HG03196 (cell line): ENCODE measurements around the gene TEX2.

Experiments used
- ATAC-seq: cut with Tn5 transposase; IDR thresholded peaks from one replicate; pipeline ENCODE4 v1.9.1; 2021; ENCODE audit not compliant: unreplicated experiment

The TEX2 gene

GRCh38 chr17:64263000-64263766 lies at the start of gene TEX2:
Gene TEX2, minus strand, starts transcription at chr17:64263260. Its CDS starts 49,043 bp downstream, at chr17:64214217.
- ATAC-seq = peak; percentile 82

- ATAC-seq = no peak
These were observed 46.6 kb upstream of the TEX2 start for GRCh38 chr17:64309710-64310109.

GRCh38 chr17:64309021-64309420 lies 46.0 kb upstream of the TEX2 start:
- ATAC-seq = no peak

- ATAC-seq = no peak
These were observed 43.9 kb upstream of the TEX2 start for GRCh38 chr17:64306850-64307463.

- ATAC-seq = no peak
These were observed 41.5 kb upstream of the TEX2 start for GRCh38 chr17:64304551-64304950.

GRCh38 chr17:64300699-64300965 lies 37.6 kb upstream of the TEX2 start:
- no peak for ATAC-seq

- ATAC-seq = no peak
These were observed 34.5 kb upstream of the TEX2 start for GRCh38 chr17:64297467-64298088.

GRCh38 chr17:64296246-64296645 lies 33.2 kb upstream of the TEX2 start:
- ATAC-seq = no peak

- ATAC-seq = no peak
These were observed 32.1 kb upstream of the TEX2 start for GRCh38 chr17:64295146-64295545.

GRCh38 chr17:64291268-64291851 lies 28.3 kb upstream of the TEX2 start:
- no peak for ATAC-seq

GRCh38 chr17:64289741-64290141 lies 26.7 kb upstream of the TEX2 start:
- ATAC-seq = no peak

GRCh38 chr17:64282753-64283080 lies 19.7 kb upstream of the TEX2 start:
- ATAC-seq = no peak

- ATAC-seq = no peak
These were observed 19.1 kb upstream of the TEX2 start for GRCh38 chr17:64281962-64282752.

- no peak for ATAC-seq
These were observed 15.6 kb upstream of the TEX2 start for GRCh38 chr17:64278614-64279013.

GRCh38 chr17:64277831-64278562 lies 14.9 kb upstream of the TEX2 start:
- ATAC-seq = no peak

GRCh38 chr17:64276961-64277505 lies 14.0 kb upstream of the TEX2 start:
- no peak for ATAC-seq

- no peak for ATAC-seq
These were observed 12.0 kb upstream of the TEX2 start for GRCh38 chr17:64275016-64275415.

GRCh38 chr17:64273006-64273405 lies 9.9 kb upstream of the TEX2 start:
- no peak for ATAC-seq

GRCh38 chr17:64270885-64271284 lies 7.8 kb upstream of the TEX2 start:
- no peak for ATAC-seq
